Left kidney (tissue), 2 donors: Measurements from ENCODE around the gene PLTP. TPM values are rescaled to one million over a fixed set of nuclear protein-coding genes. Genes with fewer than 3 reads are reported as not detected.
A peak's percentile ranks its signal among the peaks of the same experiment; 100 is the strongest.

Experiments
- DNase-seq: peaks from one replicate; pipeline ENCODE4 v3.0.0-alpha.2; 2013
- polyA plus RNA-seq: library from polyadenylated mRNA; unstranded; fragments of 120-200 nt; gene quantifications from one replicate; pipeline ENCODE4 v1.2.1, GENCODE V29; 2013; ENCODE audit not compliant: insufficient read length

The PLTP gene
- polyA plus RNA-seq, 1 donor = 118 TPM

- no peak for DNase-seq
These were observed 12.7 kb downstream of the PLTP start for GRCh38 chr20:45899046-45899835.

GRCh38 chr20:45898285-45898684, 13.7 kb downstream of the PLTP start:
- no peak for DNase-seq

GRCh38 chr20:45897692-45898091, 14.3 kb downstream of the PLTP start:
- DNase-seq = no peak

- DNase-seq = no peak
These were observed 14.7 kb downstream of the PLTP start for GRCh38 chr20:45897289-45897688.

GRCh38 chr20:45896641-45897161, 15.3 kb downstream of the PLTP start:
- no peak for DNase-seq

- no peak for DNase-seq
These were observed 17.2 kb downstream of the PLTP start for GRCh38 chr20:45894797-45895196.

GRCh38 chr20:45893831-45894230, 18.1 kb downstream of the PLTP start:
- no peak for DNase-seq

GRCh38 chr20:45892828-45893500, 19.0 kb downstream of the PLTP start:
- DNase-seq = no peak

- no peak for DNase-seq
These were observed 19.7 kb downstream of the PLTP start for GRCh38 chr20:45892049-45892825.

- peak; percentile 91 for DNase-seq
These were observed 20.7 kb downstream of the PLTP start, which contains the start of the genes CTSA and NEURL2 for GRCh38 chr20:45890985-45891983. CTSA (plus strand) TSS chr20:45891335; CDS start chr20:45891569, 234 bp downstream. NEURL2 (minus strand) TSS chr20:45891208; CDS start chr20:45890991, 217 bp downstream.

GRCh38 chr20:45890077-45890984, 21.6 kb downstream of the PLTP start:
- peak; percentile 89 for DNase-seq

- no peak for DNase-seq
These were observed 23.3 kb downstream of the PLTP start for GRCh38 chr20:45888681-45889080.

- no peak for DNase-seq
These were observed 24.6 kb downstream of the PLTP start, which contains the start of gene SPATA25 for GRCh38 chr20:45887346-45887715. SPATA25 (minus strand) TSS chr20:45887622; CDS start chr20:45887590, 32 bp downstream.

- DNase-seq = no peak
These were observed 25.2 kb downstream of the PLTP start for GRCh38 chr20:45886590-45887345.

GRCh38 chr20:45883100-45883469, 28.9 kb downstream of the PLTP start:
- DNase-seq = no peak

- DNase-seq = no peak
These were observed 29.4 kb downstream of the PLTP start for GRCh38 chr20:45882469-45883099.

- peak; percentile 100 for DNase-seq
These were observed 30.8 kb downstream of the PLTP start, which contains the start of gene ZSWIM1 for GRCh38 chr20:45880988-45881788. ZSWIM1 (plus strand) TSS chr20:45881227; CDS start chr20:45882593, 1,366 bp downstream.
